Skeletal muscle tissue (tissue), 4 donors: ENCODE results near the gene LCP2. TPM values are rescaled to one million over a fixed set of nuclear protein-coding genes. Genes with fewer than 3 reads are reported as not detected.

Experiments
- H3K27ac ChIP-seq: one replicate; pipeline ENCODE4 v1.7.0; 2013; ENCODE audit warnings: mild to moderate bottlenecking, low read depth, low read length, inconsistent platforms
- H3K27me3 ChIP-seq, 3 donors: one replicate each; pipeline ENCODE4 v1.7.0; 2013; ENCODE audit warnings: low read length in 3 of 3; ENCODE audit not compliant: control insufficient read depth in 3 of 3, insufficient read depth in 3 of 3
- H3K36me3 ChIP-seq, 3 donors: one replicate each; pipeline ENCODE4 v1.7.0; 2013; ENCODE audit warnings: low read length in 3 of 3; ENCODE audit not compliant: control insufficient read depth in 3 of 3, insufficient read depth in 3 of 3
- H3K4me1 ChIP-seq, 3 donors: one replicate each; pipeline ENCODE4 v1.7.0; 2013; ENCODE audit warnings: low read length in 3 of 3, mild to moderate bottlenecking in 3 of 3; ENCODE audit not compliant: control insufficient read depth in 3 of 3, insufficient read depth in 3 of 3
- H3K4me3 ChIP-seq, 3 donors: one replicate each; pipeline ENCODE4 v1.7.0; 2013; ENCODE audit warnings: low read length in 3 of 3
- H3K9ac ChIP-seq, 3 donors: one replicate each; pipeline ENCODE4 v1.7.0; 2013; ENCODE audit warnings: low read length in 3 of 3, mild to moderate bottlenecking in 3 of 3, moderate library complexity in 2 of 3, low read depth in 1 of 3
- H3K9me3 ChIP-seq, 3 donors: one replicate each; pipeline ENCODE4 v1.7.0; 2013; ENCODE audit warnings: low read length in 3 of 3; ENCODE audit not compliant: control insufficient read depth in 3 of 3
- total RNA-seq: library from RNA; depleted of rRNA; stranded (reverse); fragments of >200 nt; gene quantifications from one replicate; pipeline ENCODE4 v1.2.3, GENCODE V29; 2014
- donor health status: Osteomylitis.

LCP2 gene
- total RNA-seq, 1 donor from 2014 or later = 6.8 TPM

DNA sequence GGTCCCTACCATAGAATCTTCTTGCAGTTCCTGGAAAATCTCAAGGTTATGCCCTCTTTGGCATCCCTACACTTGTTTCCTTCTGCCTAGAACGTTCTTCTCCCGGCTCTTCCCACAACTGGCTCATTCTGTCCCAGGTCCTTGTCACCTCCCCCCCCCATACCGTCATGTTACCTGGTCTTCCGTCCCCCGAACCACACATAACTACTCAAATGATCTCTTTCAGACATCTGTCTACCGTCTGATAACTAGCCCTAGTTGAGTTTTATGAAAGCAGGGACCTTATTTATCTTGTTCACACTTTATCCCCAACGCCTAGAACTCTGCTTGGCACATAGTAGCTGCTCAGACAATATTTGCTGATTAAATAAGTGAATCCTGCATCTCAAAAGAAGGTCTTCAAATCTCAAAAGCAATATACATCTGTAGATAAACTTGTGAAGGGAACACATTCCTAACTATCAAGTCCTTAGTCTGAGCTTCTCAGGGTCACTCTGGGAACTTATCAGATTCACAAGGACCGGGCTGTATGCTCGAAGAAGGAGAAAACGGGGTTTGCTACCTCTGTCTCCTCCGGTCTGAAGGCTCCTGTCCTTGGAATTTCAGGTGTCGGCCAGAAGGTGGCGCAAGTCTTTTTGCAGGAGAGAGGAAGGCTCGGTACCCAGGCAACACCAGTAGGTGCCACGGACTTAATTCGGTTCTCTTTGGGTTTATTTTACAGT, 30.0 kb downstream of the LCP2 start:
- H3K36me3 ChIP-seq = no peaks in the 10 kb centered on the region
- peaks cover 6 to 14% (median 8%) of the 10 kb centered on the region in 3 donors for H3K4me1 ChIP-seq
- H3K27ac ChIP-seq = peak overlapping the region; percentile 2
- H3K4me3 ChIP-seq = peak overlapping the region in 1 of 3 donors; percentile 38
- H3K9me3 ChIP-seq = no peaks in the 10 kb centered on the region
- H3K9ac ChIP-seq = peak overlapping the region in 1 of 3 donors; percentile 33
- H3K27me3 ChIP-seq = peaks cover 0 to 4% (median 4%) of the 10 kb centered on the region in 3 donors

DNA sequence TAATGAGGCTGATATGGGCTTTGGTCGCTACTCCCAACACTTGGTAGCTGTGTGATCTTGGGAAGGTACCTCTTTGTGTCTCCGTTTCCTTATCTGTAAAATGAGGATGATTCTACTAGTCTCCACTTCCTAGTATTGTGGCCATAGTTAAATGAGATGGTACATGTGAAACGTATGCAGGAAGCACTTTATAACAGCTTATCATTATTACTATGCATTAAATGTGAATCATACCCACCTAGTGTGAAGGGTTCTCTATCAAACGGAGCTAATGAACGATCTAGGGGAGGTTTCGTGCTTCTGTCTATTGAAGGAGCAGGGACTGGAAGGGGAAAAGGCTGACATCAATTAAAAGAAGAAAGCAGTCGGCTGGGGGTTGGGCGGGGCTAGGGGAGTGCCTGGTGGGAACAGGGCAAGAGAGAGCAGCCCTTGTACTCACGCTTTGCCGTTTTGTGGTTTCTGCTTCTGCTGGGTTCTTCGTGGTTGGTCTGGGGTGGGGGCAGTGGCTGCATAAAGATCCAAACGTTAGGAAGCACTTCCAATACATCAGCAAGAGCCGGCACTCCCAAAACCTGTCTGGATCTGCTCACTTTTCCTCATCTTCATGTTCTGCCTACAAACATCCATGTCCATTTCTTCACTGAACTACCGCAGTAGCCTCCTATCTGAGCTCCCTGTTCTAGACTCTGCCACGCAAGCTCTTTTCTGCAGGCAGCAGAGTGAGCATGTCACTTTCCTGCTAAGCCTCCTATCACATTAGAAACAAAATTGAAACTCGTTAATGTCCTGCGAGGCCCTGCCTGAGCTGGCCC, 30.8 kb downstream of the LCP2 start:
- Histone ChIP-seq H3K27me3 (peaks cover 0 to 4% (median 4%) of the 10 kb centered on the region in 3 donors), H3K27ac (no peak overlapping the region)

DNA sequence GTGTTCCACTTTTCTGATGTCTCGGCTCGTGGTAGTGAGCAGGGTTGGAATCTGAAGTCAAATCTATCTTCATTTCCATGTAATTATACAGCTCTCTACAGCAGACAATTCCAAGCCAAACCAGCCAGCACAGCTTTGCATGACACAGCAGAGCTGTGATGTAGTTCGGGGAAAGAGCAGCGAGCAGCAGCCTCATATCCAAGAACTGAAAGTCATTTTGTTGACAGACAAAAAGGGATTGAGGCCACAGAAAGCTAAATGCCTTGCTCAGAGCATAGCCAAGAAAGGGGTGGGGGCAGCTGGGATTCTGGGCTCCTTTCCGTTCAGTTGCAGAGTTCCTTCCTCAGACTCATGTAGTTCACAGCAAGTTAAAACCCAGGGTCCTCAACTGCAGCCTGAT, 32.1 kb downstream of the LCP2 start:
- Histone ChIP-seq H3K4me1 (peaks cover 6 to 14% (median 8%) of the 10 kb centered on the region in 3 donors), H3K27me3 (peaks cover 0 to 4% (median 4%) of the 10 kb centered on the region in 3 donors), H3K36me3 (peaks cover 0 to 2% (median 2%) of the 10 kb centered on the region in 3 donors), H3K4me3 (no peak overlapping the region), H3K9ac (no peak overlapping the region), H3K27ac (peak overlapping the region; percentile 8), H3K9me3 (no peaks in the 10 kb centered on the region)

More for the DNA sequence above, 30.8 kb downstream of the LCP2 start:
- Histone ChIP-seq H3K4me1 (peaks cover 6 to 14% (median 8%) of the 10 kb centered on the region in 3 donors), H3K9me3 (no peaks in the 10 kb centered on the region), H3K9ac (no peak overlapping the region), H3K4me3 (no peak overlapping the region), H3K36me3 (peaks cover 0 to 2% (median 0%) of the 10 kb centered on the region in 3 donors)

DNA sequence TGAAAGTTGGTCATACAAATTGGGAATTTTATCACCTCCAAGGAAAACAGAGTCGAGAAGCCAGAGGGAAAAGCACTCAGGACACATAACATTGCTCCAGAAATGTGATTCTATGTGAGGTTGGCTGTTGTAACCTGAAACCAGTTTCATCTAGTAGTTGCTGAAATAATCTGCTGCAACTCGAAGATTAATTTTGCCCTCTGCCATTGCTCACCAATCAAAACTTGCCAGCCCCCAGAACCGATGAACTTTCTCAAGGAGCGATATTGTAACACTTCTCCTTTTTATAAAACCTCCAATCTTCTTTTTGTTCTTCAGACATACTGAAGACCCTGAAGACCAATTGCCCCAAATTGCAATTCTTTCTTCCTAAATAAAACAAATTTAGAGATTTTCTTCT, 33.7 kb downstream of the LCP2 start:
- peaks cover 0 to 4% (median 4%) of the 10 kb centered on the region in 3 donors for H3K27me3 ChIP-seq
- H3K9ac ChIP-seq = no peak overlapping the region
- peaks cover 3 to 8% (median 6%) of the 10 kb centered on the region in 3 donors for H3K4me1 ChIP-seq
- peaks cover 0 to 2% (median 2%) of the 10 kb centered on the region in 3 donors for H3K36me3 ChIP-seq
- H3K27ac ChIP-seq = no peak overlapping the region
- H3K9me3 ChIP-seq = no peaks in the 10 kb centered on the region
- H3K4me3 ChIP-seq = no peak overlapping the region

DNA sequence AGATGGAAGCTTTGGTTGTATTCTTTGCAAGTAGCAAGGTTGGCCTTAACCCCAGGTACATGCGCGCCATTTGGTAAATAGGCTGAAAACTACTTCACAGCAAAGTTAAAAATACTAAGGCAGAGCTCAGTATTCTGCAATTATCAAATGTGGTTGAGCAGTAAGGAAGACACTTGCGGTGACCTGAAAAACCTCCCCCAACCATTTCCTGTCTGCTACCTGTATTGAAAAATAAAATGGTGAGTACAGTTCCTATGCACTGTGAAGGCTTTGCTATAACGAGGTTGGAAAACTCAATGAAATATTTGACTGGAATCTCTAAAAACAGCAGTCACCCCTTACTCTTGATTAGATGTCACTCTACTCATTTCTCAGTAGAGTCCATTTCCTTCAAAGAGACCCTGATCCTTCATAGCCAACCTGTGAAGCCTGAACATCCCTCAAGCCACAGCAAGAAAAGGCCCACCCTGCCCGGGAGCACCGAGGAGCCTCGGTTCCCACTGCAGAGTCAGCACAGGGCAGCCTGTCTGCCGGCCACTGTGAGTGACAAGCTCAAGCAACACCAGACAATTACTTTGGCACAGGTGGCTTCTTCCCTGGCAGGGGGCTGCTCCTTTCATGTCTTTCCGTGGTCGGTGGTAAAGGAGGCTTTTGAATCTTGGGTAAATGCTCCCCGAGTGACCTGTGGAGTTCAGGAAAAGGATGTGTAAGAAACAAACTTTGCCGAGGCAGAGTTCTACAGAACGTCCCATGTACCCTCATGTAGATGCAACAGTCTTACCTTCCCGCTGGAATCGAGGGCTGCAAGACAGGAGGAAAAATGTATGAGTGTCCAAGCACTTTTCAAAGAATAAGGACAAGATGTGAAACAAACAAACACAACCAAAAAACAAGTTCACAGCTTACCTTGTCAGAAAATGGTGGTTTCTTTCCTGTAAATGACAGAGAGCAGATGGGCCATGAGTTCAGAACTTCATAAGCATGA, 35.2 kb downstream of the LCP2 start:
- Histone ChIP-seq H3K4me1 (no peaks in the 10 kb centered on the region), H3K9ac (no peak overlapping the region), H3K27me3 (peaks cover 0 to 4% (median 2%) of the 10 kb centered on the region in 3 donors), H3K36me3 (peaks cover 0 to 2% (median 2%) of the 10 kb centered on the region in 3 donors), H3K27ac (no peak overlapping the region), H3K4me3 (no peak overlapping the region), H3K9me3 (no peaks in the 10 kb centered on the region)

DNA sequence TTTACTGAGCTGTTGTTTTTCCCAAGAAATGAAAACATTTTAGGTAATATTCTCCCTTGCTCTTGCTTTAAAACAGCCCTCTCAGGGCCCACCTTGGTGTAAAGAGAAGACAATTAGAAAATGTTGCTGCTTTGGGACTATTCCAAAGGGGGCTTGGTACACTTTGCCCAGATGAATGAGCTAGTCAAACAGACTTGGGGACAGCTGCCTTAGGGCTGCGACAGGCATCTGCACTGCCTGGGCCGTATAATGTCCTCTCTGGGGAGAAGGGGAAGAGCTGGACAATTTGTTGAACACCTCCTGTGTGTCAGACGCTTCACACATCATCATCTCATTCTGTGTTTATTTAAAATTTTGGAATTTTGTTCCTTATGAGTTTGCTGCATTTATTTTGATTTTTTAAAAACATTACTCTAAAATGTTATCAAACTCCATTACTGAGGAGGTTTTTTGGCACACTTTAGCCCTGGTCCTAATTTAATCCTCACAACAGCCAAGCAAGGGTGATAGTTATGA, 36.0 kb downstream of the LCP2 start:
- H3K4me1 ChIP-seq = no peaks in the 10 kb centered on the region
- no peak overlapping the region for H3K27ac ChIP-seq
- peaks cover 2 to 5% (median 2%) of the 10 kb centered on the region in 3 donors for H3K36me3 ChIP-seq
- no peak overlapping the region for H3K4me3 ChIP-seq
- no peak overlapping the region for H3K9ac ChIP-seq
- H3K9me3 ChIP-seq = no peaks in the 10 kb centered on the region
- peaks cover 0 to 2% (median 0%) of the 10 kb centered on the region in 3 donors for H3K27me3 ChIP-seq

DNA sequence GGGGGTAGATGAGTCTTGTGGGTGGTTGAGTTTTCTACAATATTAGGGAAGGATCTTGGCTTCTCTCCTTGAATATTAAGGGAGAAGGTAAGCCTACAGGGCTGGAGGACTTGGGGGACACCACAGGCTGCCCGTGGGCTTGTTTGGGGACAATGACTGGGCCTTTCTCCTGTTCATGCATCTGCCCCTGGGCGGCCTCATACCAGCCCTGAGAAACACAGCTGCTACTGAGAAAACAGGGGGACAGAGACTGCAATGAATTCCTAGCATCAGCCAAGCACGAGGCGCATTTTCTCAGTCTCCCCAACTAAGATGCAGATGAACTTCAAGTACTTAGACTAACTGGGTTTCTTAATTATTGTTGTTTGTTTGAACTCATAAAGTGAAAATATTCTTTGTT, 40.2 kb downstream of the LCP2 start:
- Histone ChIP-seq H3K4me1 (no peaks in the 10 kb centered on the region), H3K27ac (no peak overlapping the region), H3K4me3 (no peak overlapping the region), H3K27me3 (no peaks in the 10 kb centered on the region), H3K9ac (no peak overlapping the region), H3K36me3 (peaks cover under 1 to 11% (median 6%) of the 10 kb centered on the region in 3 donors), H3K9me3 (no peaks in the 10 kb centered on the region)

DNA sequence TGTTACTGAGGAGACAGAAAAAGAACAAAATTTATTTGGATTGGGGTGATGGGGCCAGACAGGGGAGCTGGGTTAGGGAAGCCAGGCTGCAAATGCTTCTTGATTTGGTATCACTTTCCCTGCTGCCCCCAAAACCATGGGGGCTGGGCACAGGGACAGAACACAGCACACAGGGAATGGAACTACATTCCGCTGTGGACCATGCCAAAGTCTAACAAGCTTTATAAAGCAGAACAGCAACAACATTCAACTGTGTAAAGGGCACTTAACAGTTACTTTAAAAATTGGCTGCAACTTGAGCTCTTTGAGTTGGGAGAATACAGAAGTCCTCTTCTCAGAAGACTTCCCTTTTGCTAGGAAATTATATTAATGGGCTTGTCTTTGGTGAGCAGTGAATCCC, 41.0 kb downstream of the LCP2 start:
- Histone ChIP-seq H3K4me3 (no peak overlapping the region), H3K9me3 (no peaks in the 10 kb centered on the region), H3K9ac (no peak overlapping the region), H3K27ac (no peak overlapping the region), H3K27me3 (no peaks in the 10 kb centered on the region), H3K4me1 (no peaks in the 10 kb centered on the region), H3K36me3 (peaks cover 0 to 11% (median 6%) of the 10 kb centered on the region in 3 donors)

DNA sequence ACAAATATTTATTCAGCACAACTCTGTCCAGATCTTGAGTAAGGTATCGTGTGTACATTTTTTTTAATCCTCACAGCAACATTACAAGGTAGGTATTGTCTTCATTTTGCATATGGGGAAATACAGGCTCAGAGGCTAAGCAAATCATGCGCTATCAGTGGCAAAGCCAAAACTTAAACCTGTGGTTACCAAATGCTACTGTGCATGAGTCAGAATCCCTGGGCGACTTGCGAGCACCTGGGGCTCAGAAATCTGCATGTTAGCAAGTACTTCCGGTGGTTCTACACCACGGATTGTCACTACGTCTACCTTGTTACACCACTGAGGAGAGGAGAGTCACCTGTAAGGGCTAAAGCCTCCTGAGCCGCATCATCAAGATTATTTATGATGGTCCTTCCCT, 43.5 kb downstream of the LCP2 start:
- Histone ChIP-seq H3K4me3 (no peak overlapping the region), H3K27me3 (no peaks in the 10 kb centered on the region), H3K36me3 (peaks cover 0 to 11% (median 3%) of the 10 kb centered on the region in 3 donors), H3K4me1 (no peaks in the 10 kb centered on the region), H3K9me3 (no peaks in the 10 kb centered on the region), H3K9ac (no peak overlapping the region), H3K27ac (no peak overlapping the region)
